ENCODE measurements around the gene FADS1. TPM values are rescaled to one million over a fixed set of nuclear protein-coding genes. Genes with fewer than 3 reads are reported as not detected.

Gene FADS1
- total and polyA plus RNA-seq, 2 of the 13 experiments (the other 11 are each of a cell fraction or from before 2014, with no cell fraction given), result 91.8 to 108 TPM

GRCh38 chr11:61769169-61769920 is 47.5 kb downstream of the FADS1 start (continued):
- no peak for TF ChIP-seq TBX3 (IDR thresholded peaks at IDR 0.05; ENCODE audit: borderline replicate concordance)
- TF ChIP-seq RCOR2 (CRISPR knock-in tag; IDR thresholded peaks at IDR 0.05), result peak; percentile 72; the same call in 1 of the 2 replicates
- TF ChIP-seq FOXO1 (CRISPR knock-in tag; IDR thresholded peaks at IDR 0.05), result peak; percentile 69; the same call in 1 of the 2 replicates
- 0 out of 2 replicates have a peak, but pooled peaks have one; percentile 20 for TF ChIP-seq ZNF558 (CRISPR knock-in tag; IDR thresholded peaks at IDR 0.05; ENCODE audit: borderline replicate concordance)
- TF ChIP-seq ZNF235 (CRISPR knock-in tag; IDR thresholded peaks at IDR 0.05; ENCODE audit: borderline replicate concordance), result peak; percentile 10; the same call in 1 of the 2 replicates
- no peak for TF ChIP-seq SKIL (CRISPR knock-in tag; IDR thresholded peaks at IDR 0.05; ENCODE audit: borderline replicate concordance)
- TF ChIP-seq NR0B2 (CRISPR knock-in tag; IDR thresholded peaks at IDR 0.05), result no peak
- TF ChIP-seq SRSF9 (IDR thresholded peaks at IDR 0.05; ENCODE audit: borderline replicate concordance, insufficient read depth, low read depth, low read length, poor library complexity, severe bottlenecking), result no peak
- peak; percentile 41; the same call in 1 of the 2 replicates for TF ChIP-seq TFDP2 (CRISPR knock-in tag; IDR thresholded peaks at IDR 0.05)
- TF ChIP-seq ERF (CRISPR knock-in tag; IDR thresholded peaks at IDR 0.05), result peak; percentile 87
- 0 out of 2 replicates have a peak, but pooled peaks have one; percentile 38 for TF ChIP-seq ZNF512B (CRISPR knock-in tag; IDR thresholded peaks at IDR 0.05; ENCODE audit: borderline replicate concordance)
- TF ChIP-seq HBP1 (CRISPR knock-in tag; IDR thresholded peaks at IDR 0.05; ENCODE audit: low read depth), result peak; percentile 53; the same call in 1 of the 2 replicates
- 0 out of 2 replicates have a peak, but pooled peaks have one; percentile 32 for TF ChIP-seq ZKSCAN8 (CRISPR knock-in tag; IDR thresholded peaks at IDR 0.05; ENCODE audit: borderline replicate concordance)
- 0 out of 2 replicates have a peak, but pooled peaks have one; percentile 18 for TF ChIP-seq ZNF343 (CRISPR knock-in tag; IDR thresholded peaks at IDR 0.05)
- TF ChIP-seq TSC22D2 (CRISPR knock-in tag; IDR thresholded peaks at IDR 0.05; ENCODE audit: borderline replicate concordance), result no peak; the same call in 1 of the 2 replicates
- TF ChIP-seq ATF1 (CRISPR knock-in tag; IDR thresholded peaks at IDR 0.05), result no peak
- TF ChIP-seq ZNF883 (CRISPR knock-in tag; IDR thresholded peaks at IDR 0.05; ENCODE audit: not compliant biosample characterization), result peak; percentile 38

Data from HepG2 (cell line).